OCI-LY1 (cell line): Measurements from ENCODE around the gene RNPC3.
"Not testable (repeated sequence)": the region's sequence is repeated elsewhere in the genome, so short reads cannot be mapped to it uniquely, and the experiment has no call there.

Source experiments
- H2AFZ ChIP-seq: fragments of 200-600 bp; sonication (generic), shearing (Covaris generic); 2 replicates; pipeline ENCODE4 v1.6.0; 2014; ENCODE audit warnings: antibody characterized with exemption, mild to moderate bottlenecking, low read length
- H3F3A ChIP-seq: fragments of 200-600 bp; sonication (generic), shearing (Covaris generic); 2 replicates; pipeline ENCODE4 v1.6.0; 2014; ENCODE audit warnings: mild to moderate bottlenecking, antibody characterized with exemption, low read length, moderate library complexity; ENCODE audit not compliant: insufficient read depth
- H3K27ac ChIP-seq: fragments of 200-600 bp; sonication (generic); 2 replicates; pipeline ENCODE4 v1.5.1; 2014; ENCODE audit warnings: low read length, mixed run types, mild to moderate bottlenecking, low read depth; ENCODE audit not compliant: poor library complexity, severe bottlenecking
- H3K27me3 ChIP-seq: fragments of 200-600 bp; sonication (generic); 2 replicates; pipeline ENCODE4 v1.6.0; 2014; ENCODE audit warnings: antibody characterized with exemption, mild to moderate bottlenecking, low read length, moderate library complexity; ENCODE audit not compliant: insufficient read depth
- H3K36me3 ChIP-seq: fragments of 200-600 bp; sonication (generic); 2 replicates; pipeline ENCODE4 v1.6.1; 2014; ENCODE audit warnings: mild to moderate bottlenecking, antibody characterized with exemption, low read length, moderate library complexity, mixed read lengths; ENCODE audit not compliant: insufficient read depth
- H3K4me1 ChIP-seq: fragments of 200-600 bp; sonication (generic); 2 replicates; pipeline ENCODE4 v1.5.1; 2014; ENCODE audit warnings: mild to moderate bottlenecking, low read length, moderate library complexity; ENCODE audit not compliant: insufficient read depth, severe bottlenecking
- H3K4me2 ChIP-seq: fragments of 200-600 bp; sonication (generic), shearing (Covaris generic); 2 replicates; pipeline ENCODE4 v1.6.1; 2014; ENCODE audit warnings: low read length
- H3K4me3 ChIP-seq: fragments of 200-600 bp; sonication (generic); 2 replicates; pipeline ENCODE4 v1.5.1; 2014; ENCODE audit warnings: low read length, low read depth, mild to moderate bottlenecking, mixed read lengths; ENCODE audit not compliant: poor library complexity, severe bottlenecking
- H3K79me2 ChIP-seq: fragments of 200-600 bp; shearing (Covaris generic); 2 replicates; pipeline ENCODE4 v1.6.1; 2016; ENCODE audit warnings: mixed run types, low read length, mixed read lengths; ENCODE audit not compliant: insufficient read depth
- H3K9ac ChIP-seq: fragments of 200-600 bp; sonication (generic), shearing (Covaris generic); 2 replicates; pipeline ENCODE4 v1.6.1; 2014; ENCODE audit warnings: mild to moderate bottlenecking, low read length, mixed read lengths
- H3K9me2 ChIP-seq: fragments of 200-600 bp; sonication (generic), shearing (Covaris generic); 2 replicates; pipeline ENCODE4 v1.6.1; 2014; ENCODE audit warnings: low read depth, mild to moderate bottlenecking, low read length, mixed read lengths
- H3K9me3 ChIP-seq: fragments of 200-600 bp; shearing (Covaris generic); 2 replicates; pipeline ENCODE4 v1.6.1; 2014; ENCODE audit warnings: low read length, mixed read lengths
- H4K20me1 ChIP-seq: fragments of 200-600 bp; sonication (generic), shearing (Covaris generic); 2 replicates; pipeline ENCODE4 v1.6.0; 2016; ENCODE audit warnings: mild to moderate bottlenecking, low read length; ENCODE audit not compliant: insufficient read depth
- CTCF ChIP-seq: fragments of 200-600 bp; sonication (generic), shearing (Covaris generic); IDR thresholded peaks from 2 replicates; pipeline ENCODE4 v1.5.1; 2017; ENCODE audit warnings: mild to moderate bottlenecking, antibody characterized with exemption, low read length, moderate library complexity, mixed read lengths
- EZH2 ChIP-seq: fragments of 200-600 bp; sonication (generic), shearing (Covaris generic); IDR thresholded peaks from 2 replicates; pipeline ENCODE4 v1.8.0; 2017; ENCODE audit warnings: borderline replicate concordance, mixed run types, mild to moderate bottlenecking, antibody characterized with exemption, low read length, moderate library complexity, mixed read lengths

RNPC3 gene

GRCh38 chr1:103560427-103560826 lies 34.9 kb downstream of the RNPC3 start:
- H3K36me3 ChIP-seq: peaks cover 5% of the 10 kb centered on the region
- peaks cover 6% of the 10 kb centered on the region for H3K4me1 ChIP-seq
- H2AFZ ChIP-seq: no peak overlapping the region
- H3K27ac ChIP-seq: no peak overlapping the region
- H3K4me3 ChIP-seq: no peak overlapping the region
- H3K27me3 ChIP-seq: no peaks in the 10 kb centered on the region
- H3K9me3 ChIP-seq: no peaks in the 10 kb centered on the region
- no peak overlapping the region for H3K9ac ChIP-seq
- H3K79me2 ChIP-seq: no peaks in the 10 kb centered on the region
- no peaks in the 10 kb centered on the region for H4K20me1 ChIP-seq
- no peaks in the 10 kb centered on the region for H3K9me2 ChIP-seq
- H3K4me2 ChIP-seq: no peak overlapping the region
- TF ChIP-seq CTCF (no peak), EZH2 (no peak)
- H3F3A ChIP-seq: no peaks in the 10 kb centered on the region

- not testable (repeated sequence) for H4K20me1 ChIP-seq, H2AFZ ChIP-seq, H3K9ac ChIP-seq, H3K36me3 ChIP-seq, H3K4me3 ChIP-seq, H3K27me3 ChIP-seq, H3K27ac ChIP-seq, H3K9me2 ChIP-seq, H3K4me2 ChIP-seq, H3F3A ChIP-seq, H3K4me1 ChIP-seq, H3K79me2 ChIP-seq, H3K9me3 ChIP-seq
Measured at GRCh38 chr1:103561124-103561523, 35.6 kb downstream of the RNPC3 start.

- no peaks in the 10 kb centered on the region for H3K9me2 ChIP-seq
- no peaks in the 10 kb centered on the region for H3K36me3 ChIP-seq
- no peak overlapping the region for H3K4me2 ChIP-seq
- no peaks in the 10 kb centered on the region for H3K27me3 ChIP-seq
- no peaks in the 10 kb centered on the region for H4K20me1 ChIP-seq
- no peak overlapping the region for H2AFZ ChIP-seq
- TF ChIP-seq CTCF: no peak
- TF ChIP-seq EZH2: no peak
- no peak overlapping the region for H3K27ac ChIP-seq
- H3K79me2 ChIP-seq: no peaks in the 10 kb centered on the region
- no peaks in the 10 kb centered on the region for H3K9me3 ChIP-seq
- no peak overlapping the region for H3K4me3 ChIP-seq
- no peak overlapping the region for H3K9ac ChIP-seq
- peaks cover 6% of the 10 kb centered on the region for H3K4me1 ChIP-seq
- no peaks in the 10 kb centered on the region for H3F3A ChIP-seq
Measured at GRCh38 chr1:103561643-103562395, 36.3 kb downstream of the RNPC3 start.

GRCh38 chr1:103563056-103563455 lies 37.6 kb downstream of the RNPC3 start:
- H3K27me3 ChIP-seq: no peaks in the 10 kb centered on the region
- peaks cover 6% of the 10 kb centered on the region for H3K4me1 ChIP-seq
- H3K4me3 ChIP-seq: no peak overlapping the region
- no peak for TF ChIP-seq EZH2
- TF ChIP-seq CTCF: no peak
- no peaks in the 10 kb centered on the region for H4K20me1 ChIP-seq
- no peak overlapping the region for H3K9ac ChIP-seq
- no peak overlapping the region for H2AFZ ChIP-seq
- H3K27ac ChIP-seq: no peak overlapping the region
- no peaks in the 10 kb centered on the region for H3K9me3 ChIP-seq
- no peaks in the 10 kb centered on the region for H3K36me3 ChIP-seq
- no peaks in the 10 kb centered on the region for H3K9me2 ChIP-seq
- no peaks in the 10 kb centered on the region for H3F3A ChIP-seq
- no peak overlapping the region for H3K4me2 ChIP-seq
- no peaks in the 10 kb centered on the region for H3K79me2 ChIP-seq
